ENCODE results near the gene TMEM175. TPM values are rescaled to one million over a fixed set of nuclear protein-coding genes. Genes with fewer than 3 reads are reported as not detected.
A peak's percentile ranks its signal among the peaks of the same experiment; 100 is the strongest.

TMEM175 gene
- total RNA-seq, 1 donor from 2014 or later: 30.6 TPM

DNA sequence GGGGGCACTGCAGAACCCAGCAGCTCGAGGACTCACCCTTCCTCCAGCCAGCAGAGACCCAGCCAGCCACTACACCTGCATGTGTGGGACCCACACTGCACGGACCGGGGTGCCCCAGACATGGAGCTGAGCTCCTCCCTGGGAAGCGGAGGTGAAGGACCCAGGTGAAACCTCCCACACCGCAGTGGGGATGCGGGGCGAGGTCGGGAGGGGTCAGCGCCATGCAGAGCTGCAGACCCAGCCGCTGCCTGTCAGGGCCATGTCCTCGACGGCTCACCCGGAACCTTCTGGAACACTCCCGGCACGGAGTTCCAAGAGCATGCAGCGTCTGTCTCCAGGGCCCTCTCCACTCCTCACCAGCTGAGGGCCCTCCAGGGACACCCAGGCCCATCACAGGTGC is 42.7 kb upstream of the TMEM175 start:
- no peak for DNase-seq (ENCODE audit: low spot score, unreplicated experiment)
- H3K4me3 Mint-ChIP-seq (ENCODE audit: low read depth): no peak overlapping the region
- TF ChIP-seq, protein P1, sequence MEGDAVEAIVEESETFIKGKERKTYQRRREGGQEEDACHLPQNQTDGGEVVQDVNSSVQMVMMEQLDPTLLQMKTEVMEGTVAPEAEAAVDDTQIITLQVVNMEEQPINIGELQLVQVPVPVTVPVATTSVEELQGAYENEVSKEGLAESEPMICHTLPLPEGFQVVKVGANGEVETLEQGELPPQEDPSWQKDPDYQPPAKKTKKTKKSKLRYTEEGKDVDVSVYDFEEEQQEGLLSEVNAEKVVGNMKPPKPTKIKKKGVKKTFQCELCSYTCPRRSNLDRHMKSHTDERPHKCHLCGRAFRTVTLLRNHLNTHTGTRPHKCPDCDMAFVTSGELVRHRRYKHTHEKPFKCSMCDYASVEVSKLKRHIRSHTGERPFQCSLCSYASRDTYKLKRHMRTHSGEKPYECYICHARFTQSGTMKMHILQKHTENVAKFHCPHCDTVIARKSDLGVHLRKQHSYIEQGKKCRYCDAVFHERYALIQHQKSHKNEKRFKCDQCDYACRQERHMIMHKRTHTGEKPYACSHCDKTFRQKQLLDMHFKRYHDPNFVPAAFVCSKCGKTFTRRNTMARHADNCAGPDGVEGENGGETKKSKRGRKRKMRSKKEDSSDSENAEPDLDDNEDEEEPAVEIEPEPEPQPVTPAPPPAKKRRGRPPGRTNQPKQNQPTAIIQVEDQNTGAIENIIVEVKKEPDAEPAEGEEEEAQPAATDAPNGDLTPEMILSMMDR (IDR thresholded peaks at IDR 0.05; ENCODE audit: unreplicated experiment): no peak
- H3K4me1 Mint-ChIP-seq (ENCODE audit: low read depth): no peaks in the 10 kb centered on the region
- H3K9me3 Mint-ChIP-seq (ENCODE audit: low read depth): no peaks in the 10 kb centered on the region
- no peak overlapping the region for H3K27ac Mint-ChIP-seq
- no peaks in the 10 kb centered on the region for H3K27me3 Mint-ChIP-seq
- H3K36me3 Mint-ChIP-seq (ENCODE audit: insufficient read depth): peaks cover 13% of the 10 kb centered on the region

DNA sequence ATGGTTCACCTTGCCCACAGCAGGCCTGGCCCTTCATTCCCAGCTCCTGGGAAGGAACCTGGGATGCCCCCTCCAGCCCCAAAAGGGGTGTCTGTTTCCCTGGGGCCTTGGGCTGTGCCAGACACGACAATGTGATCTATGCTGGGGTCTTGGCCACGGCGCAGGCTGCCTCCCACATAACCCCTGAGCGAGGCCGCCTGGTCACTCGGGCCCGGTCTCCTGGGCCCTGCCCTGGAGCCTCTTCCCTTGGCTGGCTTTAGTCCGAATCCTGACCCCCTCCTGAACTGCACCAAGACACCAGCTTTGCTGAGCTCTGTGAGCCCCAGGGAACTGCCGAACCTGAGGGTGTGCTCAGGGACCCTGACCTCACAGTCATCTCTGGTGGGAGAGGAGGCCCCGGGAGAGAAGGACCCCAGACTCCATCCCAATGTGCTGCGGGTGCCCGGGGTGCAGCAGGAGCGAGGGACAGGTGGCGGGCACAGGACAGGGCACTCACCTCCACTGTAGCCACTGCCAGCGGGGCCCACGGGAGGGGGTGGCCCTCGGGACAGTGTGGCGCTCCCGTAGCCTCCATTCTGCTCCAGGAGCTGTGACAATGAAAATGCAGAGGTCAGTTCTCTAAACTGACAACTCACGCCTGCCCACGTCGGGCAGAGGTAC is 42.1 kb upstream of the TMEM175 start:
- Mint-ChIP-seq H3K27ac (no peak overlapping the region), H3K9me3 (ENCODE audit: low read depth) (no peaks in the 10 kb centered on the region), H3K27me3 (no peaks in the 10 kb centered on the region), H3K4me1 (ENCODE audit: low read depth) (no peaks in the 10 kb centered on the region), H3K4me3 (ENCODE audit: low read depth) (no peak overlapping the region), H3K36me3 (ENCODE audit: insufficient read depth) (peaks cover 13% of the 10 kb centered on the region)
- TF ChIP-seq, protein P1 (IDR thresholded peaks at IDR 0.05; ENCODE audit: unreplicated experiment): no peak
- DNase-seq (ENCODE audit: low spot score, unreplicated experiment): no peak

DNA sequence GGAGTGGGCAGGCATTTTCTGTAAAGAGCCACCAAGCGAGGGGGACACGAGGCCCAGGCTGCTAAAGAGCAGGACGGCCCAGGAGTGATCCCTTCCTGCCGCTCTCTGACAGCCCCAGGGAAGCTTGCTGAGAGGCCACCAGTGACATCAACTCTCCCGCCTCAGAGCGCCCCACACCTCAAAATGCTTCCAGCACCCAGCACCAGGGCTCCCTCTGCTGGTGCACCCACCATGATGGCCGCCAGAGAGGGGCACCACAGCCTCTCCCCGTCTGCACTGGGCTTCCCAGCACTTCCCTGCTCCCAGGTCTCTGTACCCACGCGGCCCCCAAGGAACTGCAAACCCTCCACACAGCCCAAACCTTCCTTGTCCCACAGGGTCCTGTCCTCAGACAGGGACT is 40.5 kb upstream of the TMEM175 start:
- Mint-ChIP-seq H3K4me1 (ENCODE audit: low read depth) (no peaks in the 10 kb centered on the region), H3K27ac (no peak overlapping the region), H3K27me3 (no peaks in the 10 kb centered on the region), H3K4me3 (ENCODE audit: low read depth) (no peak overlapping the region), H3K9me3 (ENCODE audit: low read depth) (no peaks in the 10 kb centered on the region), H3K36me3 (ENCODE audit: insufficient read depth) (peaks cover 9% of the 10 kb centered on the region)
- no peak for DNase-seq (ENCODE audit: low spot score, unreplicated experiment)
- TF ChIP-seq, protein P1 (IDR thresholded peaks at IDR 0.05; ENCODE audit: unreplicated experiment): peak; percentile 13

DNA sequence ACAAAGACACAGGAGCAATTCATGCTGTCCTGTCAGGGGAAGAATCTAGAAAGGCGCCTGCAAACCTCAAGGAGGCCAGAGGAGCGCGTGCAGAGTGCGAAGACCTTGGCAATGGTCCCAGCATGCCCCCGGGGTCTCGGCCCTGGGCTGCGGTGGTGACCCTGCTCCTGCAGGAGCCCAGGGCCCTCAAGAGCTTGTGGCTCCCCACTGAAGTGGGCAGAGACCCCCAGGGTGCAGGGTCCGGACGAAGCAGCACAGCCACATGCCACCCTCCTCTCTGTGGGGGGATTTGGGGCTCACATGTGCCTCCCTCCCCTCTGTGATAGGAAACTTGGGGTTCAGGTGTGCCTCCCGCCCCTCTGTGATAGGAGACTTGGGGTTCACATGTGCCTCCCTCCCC is 39.5 kb upstream of the TMEM175 start:
- Mint-ChIP-seq H3K9me3 (ENCODE audit: low read depth) (no peaks in the 10 kb centered on the region), H3K27me3 (no peaks in the 10 kb centered on the region), H3K4me3 (ENCODE audit: low read depth) (no peak overlapping the region), H3K4me1 (ENCODE audit: low read depth) (no peaks in the 10 kb centered on the region), H3K36me3 (ENCODE audit: insufficient read depth) (peaks cover 6% of the 10 kb centered on the region), H3K27ac (no peak overlapping the region)
- TF ChIP-seq, protein P1 (IDR thresholded peaks at IDR 0.05; ENCODE audit: unreplicated experiment): no peak
- no peak for DNase-seq (ENCODE audit: low spot score, unreplicated experiment)

DNA sequence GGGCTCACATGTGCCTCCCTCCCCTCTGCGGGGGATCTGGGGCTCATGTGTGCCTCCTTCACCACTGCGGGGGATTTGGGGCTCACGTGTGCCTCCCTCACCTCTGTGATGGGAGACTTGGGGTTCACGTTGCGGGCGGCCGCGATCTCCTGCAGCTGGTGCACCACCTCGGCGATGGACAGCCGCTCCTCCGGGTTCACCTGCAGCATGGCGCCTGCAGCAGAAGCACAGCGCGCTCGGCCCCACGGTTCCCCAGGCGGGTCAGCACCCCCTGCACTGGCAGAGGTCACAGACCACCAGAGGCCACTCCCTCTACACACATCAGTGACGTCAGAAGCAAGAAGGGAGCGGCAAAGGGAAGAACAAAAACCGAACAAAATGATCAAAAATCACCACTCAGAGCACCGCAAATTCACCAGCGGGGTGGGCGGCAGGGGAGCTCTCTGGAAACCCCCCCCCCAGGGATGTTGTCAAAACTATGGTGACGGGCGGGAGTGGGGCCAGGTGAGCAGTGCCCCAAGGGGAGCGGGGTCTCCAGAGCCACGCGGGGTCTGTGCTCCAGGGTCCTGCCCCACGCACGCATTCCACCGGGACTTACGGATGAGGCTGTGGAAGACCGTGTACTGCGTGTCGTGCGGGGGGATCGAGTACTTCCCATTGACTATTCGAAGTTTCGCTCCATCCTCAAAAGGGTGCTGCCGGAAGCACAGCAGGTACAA is 38.8 kb upstream of the TMEM175 start:
- Mint-ChIP-seq H3K9me3 (ENCODE audit: low read depth) (no peaks in the 10 kb centered on the region), H3K27me3 (no peaks in the 10 kb centered on the region), H3K36me3 (ENCODE audit: insufficient read depth) (peaks cover 4% of the 10 kb centered on the region), H3K4me1 (ENCODE audit: low read depth) (no peaks in the 10 kb centered on the region), H3K27ac (no peak overlapping the region), H3K4me3 (ENCODE audit: low read depth) (no peak overlapping the region)
- DNase-seq (ENCODE audit: low spot score, unreplicated experiment): no peak
- TF ChIP-seq, protein P1 (IDR thresholded peaks at IDR 0.05; ENCODE audit: unreplicated experiment): no peak

Data from progenitor cell of endocrine pancreas (in vitro differentiated cells).